Right ventricle myocardium superior (tissue), 1 donor: Measurements from ENCODE around the gene BTN2A1. TPM values are rescaled to one million over a fixed set of nuclear protein-coding genes. Genes with fewer than 3 reads are reported as not detected.
"Not testable (repeated sequence)": the region's sequence is repeated elsewhere in the genome, so short reads cannot be mapped to it uniquely, and the experiment has no call there.

Source experiments
- ATAC-seq: fragments of 200-7000 bp; cut with Tn5 transposase; one replicate; pipeline ENCODE4 v1.9.1; 2020; ENCODE audit warnings: mild to moderate bottlenecking; ENCODE audit not compliant: poor library complexity
- DNase-seq: peaks from one replicate; pipeline ENCODE4 v3.0.0-alpha.2; 2020
- intact Hi-C: fragments of 100-400 bp; cut with DNase I; formaldehyde crosslinking; loops from one replicate; pipeline ENCODE4 v1.11.2; 2022
- total RNA-seq: library from RNA; stranded (reverse); fragmentation: NEBNext Ultra II Directional; extraction: Animal tissue kit (Norgen Biotek cat#: 25700); gene quantifications from one replicate; pipeline ENCODE4 v1.2.1, GENCODE V29; 2021
- donor health status: DM: no; HTN: yes; CAD: no; lungs with severe emphysema.

BTN2A1 gene
- total RNA-seq, 1 donor from 2014 or later, result 12.5 TPM

DNA sequence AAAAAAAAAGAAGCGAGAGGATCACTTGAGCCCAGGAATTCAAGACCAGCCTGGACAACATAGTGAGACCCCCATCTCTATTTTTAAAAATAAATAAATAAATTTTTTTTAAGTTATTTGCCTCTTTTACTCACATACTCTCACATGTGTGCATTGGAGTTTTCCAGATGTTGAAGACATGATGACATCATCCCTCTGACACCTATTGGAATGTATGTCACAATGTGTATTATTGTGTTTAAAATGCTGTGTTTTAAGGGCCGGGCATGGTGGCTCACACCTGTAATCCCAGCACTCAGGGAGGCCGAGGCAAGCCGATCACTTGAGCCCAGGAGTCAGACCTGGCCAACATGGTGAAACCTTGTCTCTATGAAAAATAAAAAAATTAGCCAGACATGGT is 24.6 kb downstream of the BTN2A1 start:
- no peak for ATAC-seq
- no peak for DNase-seq
- intact Hi-C loops, result no loop called here

DNA sequence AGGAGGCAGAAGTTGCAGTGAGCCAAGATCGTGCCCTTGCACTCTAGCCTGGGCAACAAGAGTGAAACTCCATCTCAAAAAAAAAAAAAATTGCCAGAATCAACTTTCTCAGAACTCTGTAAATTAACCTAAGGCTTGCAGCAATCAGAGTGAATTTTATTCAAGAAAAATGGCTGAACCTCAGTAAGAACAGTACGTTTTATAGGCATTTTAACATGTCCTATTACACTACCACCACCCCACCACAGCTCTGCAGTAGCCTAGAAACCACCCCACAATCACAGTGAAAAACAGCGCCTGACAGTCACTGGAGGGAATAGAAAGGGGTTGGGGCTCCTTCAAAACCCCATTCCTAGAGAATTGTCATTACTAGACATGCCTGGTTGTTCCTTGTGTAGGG is 26.0 kb downstream of the BTN2A1 start:
- no peak for ATAC-seq
- DNase-seq, result no peak
- intact Hi-C loops, result no loop called here

DNA sequence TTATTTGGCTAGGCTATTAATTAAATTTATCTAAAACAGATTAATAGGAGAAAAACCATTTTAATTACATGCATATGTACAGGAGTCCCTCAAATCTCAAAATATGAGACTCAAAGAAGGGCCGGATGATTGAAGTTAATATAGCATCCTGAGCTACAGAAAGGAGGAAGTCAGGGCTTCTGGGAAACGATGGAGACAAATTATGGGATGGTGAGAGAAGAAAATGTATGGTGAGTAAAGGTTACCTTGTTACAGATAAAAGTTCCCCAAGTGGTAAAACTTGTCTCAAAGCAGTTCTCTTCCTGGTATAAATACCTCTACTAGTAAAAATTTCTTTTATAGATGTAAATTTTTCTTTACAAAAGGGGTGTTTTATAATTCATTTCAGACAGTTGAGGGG is 26.4 kb downstream of the BTN2A1 start:
- intact Hi-C loops, result no loop called here
- DNase-seq (no peak), ATAC-seq (no peak)

DNA sequence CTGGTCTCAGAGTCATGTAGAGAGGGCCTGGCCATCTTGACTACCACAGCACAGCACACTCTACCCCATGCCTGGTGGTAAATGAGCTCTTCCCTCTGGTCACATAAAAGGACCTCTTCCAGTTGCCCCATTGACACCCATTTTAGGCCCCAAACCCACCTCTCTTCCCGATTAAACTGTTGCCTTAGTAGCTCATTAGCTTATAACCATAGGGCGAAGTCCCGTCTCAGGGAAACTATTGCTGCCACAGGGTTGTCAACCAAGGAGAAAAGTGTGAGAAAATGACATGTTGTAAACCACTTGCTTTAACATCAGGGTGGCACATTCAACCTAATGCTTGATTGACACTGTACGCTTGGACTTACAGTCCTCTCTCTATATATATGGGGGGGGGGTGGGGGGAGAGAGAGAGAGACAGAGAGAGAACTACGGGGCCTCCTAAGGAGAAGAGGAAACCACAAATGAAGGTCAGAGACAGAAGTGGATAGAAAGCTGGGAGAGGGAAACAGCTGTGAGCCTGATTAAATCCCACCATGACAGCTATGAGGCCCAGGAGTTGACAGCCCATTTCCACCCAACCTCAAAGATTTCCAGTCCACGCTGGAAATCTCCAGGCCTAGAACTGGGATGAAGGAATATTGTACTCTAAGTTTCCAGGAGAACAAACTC is 27.5 kb downstream of the BTN2A1 start:
- DNase-seq (no peak), ATAC-seq (no peak)
- intact Hi-C loops, result no loop called here

DNA sequence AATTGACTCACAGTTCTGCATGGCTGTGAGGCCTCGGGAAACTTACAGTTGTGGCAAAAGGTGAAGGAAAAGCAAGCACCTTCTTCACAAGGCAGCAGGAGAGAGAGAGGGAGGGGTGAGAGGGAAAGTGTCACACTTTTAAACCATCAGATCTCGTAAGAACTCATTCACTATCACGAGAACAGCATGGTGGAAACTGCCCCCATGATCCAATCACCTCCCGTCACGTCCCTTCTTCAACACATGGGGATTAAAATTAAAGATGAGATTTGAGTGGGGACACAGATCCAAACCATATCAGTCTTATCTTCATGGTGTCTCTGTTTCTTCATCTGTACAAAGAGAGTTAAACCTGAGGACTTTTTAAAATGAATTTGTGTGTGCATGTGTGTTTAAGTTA is 28.6 kb downstream of the BTN2A1 start:
- intact Hi-C loops, result no loop called here
- DNase-seq (no peak), ATAC-seq (no peak)

DNA sequence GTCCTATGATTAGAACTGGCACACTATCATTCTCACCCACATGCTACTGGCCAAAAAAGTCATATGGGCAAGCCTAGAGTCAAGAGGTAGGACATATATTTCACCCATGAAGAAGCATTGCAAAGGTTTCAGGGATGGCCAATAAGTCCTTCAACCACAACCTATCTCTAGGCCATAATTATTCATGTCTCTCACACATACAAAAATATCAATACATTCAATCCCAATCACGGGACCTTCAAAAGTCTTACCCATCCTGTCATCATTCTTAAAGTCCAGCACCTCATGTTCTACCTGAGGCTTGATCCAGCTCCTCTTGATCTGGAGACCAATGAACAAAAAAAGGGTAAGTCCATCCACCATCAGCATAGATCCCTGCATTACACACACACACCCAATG is 29.7 kb downstream of the BTN2A1 start:
- ATAC-seq, result no peak
- intact Hi-C loops, result no loop called here

DNA sequence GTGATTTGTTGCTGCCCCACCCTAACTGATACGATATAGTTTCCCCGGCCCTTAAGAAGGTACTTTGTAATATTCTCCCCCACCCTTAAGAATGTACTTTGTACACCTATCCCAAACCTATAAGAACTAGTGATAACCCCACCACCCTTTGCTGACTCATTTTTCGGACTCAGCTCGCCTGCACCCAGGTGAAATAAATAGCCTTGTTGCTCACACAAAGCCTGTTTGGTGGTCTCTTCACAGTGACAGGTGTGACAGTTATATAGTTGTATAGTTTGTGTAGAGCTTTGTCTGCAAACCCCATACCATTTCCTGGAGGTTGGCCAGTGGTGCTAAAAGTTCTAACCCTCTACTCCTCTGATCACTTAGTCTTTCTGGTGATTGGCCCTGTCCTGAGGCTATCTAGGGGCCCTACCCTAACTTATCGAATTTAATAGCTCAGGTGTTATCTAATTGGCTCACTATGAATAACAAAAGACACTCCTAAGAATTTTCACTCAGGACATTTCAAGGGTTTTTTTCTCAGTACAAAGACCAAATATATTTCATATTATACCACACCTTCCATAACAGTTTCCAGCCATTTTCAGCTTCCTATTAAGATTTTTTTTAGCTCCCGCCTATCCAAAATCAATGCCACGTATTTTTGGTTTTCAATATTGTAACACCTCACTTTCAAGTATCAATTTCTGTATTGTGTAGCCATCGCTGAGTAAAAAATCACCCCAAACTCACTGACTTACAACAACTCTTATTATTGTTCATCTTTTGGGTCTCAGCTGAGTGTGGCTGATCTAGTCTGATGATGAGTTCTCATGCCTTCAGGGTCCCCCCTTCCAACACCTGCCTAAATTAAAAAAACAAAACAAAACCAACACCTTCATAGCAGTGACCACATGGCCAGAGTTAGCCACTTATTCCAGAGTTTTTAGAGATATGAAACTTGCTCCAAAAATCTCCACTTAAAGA is 32.5 kb downstream of the BTN2A1 start:
- intact Hi-C loops, result no loop called here
- DNase-seq (no peak), ATAC-seq (no peak)

More for the DNA sequence above, 29.7 kb downstream of the BTN2A1 start:
- no peak for DNase-seq

DNA sequence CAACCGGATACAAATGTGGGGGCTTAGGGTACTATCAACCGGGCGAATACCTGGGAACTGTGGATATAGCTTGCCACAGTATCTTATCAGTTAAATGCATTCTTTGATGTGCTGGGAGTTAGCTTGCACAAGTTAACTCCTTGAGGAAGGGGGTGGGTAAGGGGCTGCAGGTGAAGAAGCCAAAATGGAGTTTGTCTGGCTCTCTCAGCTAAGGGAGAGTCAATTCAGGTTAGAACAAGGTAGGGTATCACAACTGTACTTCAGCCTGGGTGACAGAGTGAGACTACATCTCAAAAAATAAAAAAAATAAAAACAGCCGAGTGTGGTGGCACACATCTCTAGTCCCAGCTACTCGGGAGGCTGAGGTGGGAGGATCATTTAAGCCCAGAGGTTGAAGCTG is 33.8 kb downstream of the BTN2A1 start:
- intact Hi-C loops, result no loop called here
- ATAC-seq (no peak), DNase-seq (no peak)

DNA sequence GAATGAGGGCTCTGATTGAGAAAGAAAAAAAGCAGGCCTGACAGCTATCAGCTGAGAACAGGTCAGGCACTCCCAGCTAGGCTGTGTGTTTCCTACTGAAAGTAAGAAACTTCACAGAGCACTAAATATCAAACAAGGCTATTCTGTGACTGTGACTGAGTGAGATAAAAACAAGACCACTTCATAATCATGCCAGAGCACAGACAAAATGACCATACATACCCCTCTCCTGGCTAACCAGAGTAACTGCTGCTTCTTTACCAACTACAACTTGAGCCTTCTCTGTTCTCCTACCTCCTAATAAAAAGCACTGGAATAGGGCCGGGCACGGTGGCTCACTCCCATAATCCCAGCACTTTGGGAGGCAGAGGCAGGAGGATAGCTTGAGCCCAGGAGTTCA is 35.5 kb downstream of the BTN2A1 start:
- no peak for DNase-seq
- intact Hi-C loops, result no loop called here
- ATAC-seq, result no peak

DNA sequence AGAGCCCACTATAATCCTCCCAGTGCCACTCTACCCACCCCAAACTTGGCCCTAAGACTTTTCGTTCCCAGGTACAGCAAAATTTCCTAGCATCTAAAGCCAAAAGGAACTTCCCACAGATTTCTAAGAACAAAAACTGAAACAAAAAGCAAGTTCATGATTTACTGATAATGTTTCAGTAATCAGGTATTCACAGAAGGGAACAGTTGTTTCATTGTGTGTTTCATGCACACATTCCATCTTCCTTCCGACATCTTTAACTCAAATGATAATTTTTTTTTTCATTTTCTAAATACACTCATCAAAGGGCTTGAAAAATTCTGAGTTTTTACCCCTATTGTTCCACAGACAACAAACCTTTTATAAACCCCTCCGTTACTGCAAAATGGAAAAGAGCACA is 36.4 kb downstream of the BTN2A1 start:
- ATAC-seq, result no peak
- intact Hi-C loops, result no loop called here
- no peak for DNase-seq

DNA sequence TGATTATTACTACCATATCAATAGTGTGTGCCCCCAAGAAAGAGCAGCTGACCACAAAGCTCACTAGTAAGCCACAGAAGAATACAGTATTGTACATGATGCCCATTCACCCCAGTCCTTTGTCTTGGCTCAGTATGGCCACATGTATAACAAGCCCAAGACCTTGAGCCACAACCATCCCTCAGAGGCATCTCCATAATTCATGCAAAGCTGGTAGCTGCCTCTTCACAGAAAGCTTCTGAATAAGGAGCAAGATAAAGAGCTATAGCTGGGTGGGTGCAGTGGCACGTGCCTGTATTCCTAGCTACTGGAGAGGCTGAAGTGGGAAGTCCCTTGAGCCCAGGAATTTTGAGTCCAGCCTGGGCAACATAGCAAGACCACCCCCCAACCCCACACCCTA is 37.5 kb downstream of the BTN2A1 start:
- intact Hi-C loops, result no loop called here
- ATAC-seq, result no peak
- DNase-seq, result no peak

DNA sequence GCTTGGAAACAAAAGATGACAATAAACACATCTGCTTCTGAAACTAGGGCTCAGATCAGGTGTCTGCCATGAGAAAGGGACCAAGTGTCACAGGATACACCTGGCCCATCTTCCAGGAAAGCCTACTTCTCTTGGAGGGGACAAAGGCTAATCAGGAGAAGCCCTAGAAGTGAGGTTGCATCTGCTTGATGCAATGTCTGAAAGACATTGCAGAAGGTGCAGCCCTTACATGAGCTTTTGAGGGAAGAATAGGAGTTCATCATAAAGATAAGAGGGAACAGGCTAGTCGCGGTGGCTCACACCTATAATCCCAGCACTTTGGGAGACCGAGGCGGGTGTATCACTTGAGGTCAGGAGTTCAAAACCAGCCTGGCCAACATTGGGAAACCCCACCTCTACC is 39.9 kb downstream of the BTN2A1 start:
- ATAC-seq, result no peak
- DNase-seq, result no peak
- intact Hi-C loops, result no loop called here

DNA sequence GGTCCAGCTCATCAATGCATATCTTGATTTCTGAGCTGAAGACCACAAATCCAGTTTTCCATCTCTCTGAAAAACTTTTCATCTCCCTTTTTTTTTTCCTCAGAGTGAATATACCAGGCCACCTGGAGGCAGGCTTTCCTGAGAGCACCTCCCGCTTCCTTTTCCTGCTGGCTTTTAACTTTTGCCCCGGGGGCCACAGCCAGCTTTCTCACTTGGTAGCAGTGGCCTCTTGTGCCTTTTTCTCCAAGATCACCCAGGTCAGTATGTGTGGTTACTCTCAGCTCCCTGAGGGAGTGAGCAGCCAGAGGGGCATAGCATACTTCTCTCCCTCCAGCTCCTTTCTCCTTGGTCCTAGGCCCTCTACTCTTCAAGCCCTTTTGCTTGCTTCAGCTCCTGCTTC is 42.3 kb downstream of the BTN2A1 start, which contains the start of gene BTN1A1:
Gene BTN1A1 (plus strand): TSS at position 202 of the 400 bp plus-strand sequence. CDS start 984 bp downstream, outside the sequence.
- DNase-seq, result no peak
- no peak for ATAC-seq
- intact Hi-C loops, result no loop called here

DNA sequence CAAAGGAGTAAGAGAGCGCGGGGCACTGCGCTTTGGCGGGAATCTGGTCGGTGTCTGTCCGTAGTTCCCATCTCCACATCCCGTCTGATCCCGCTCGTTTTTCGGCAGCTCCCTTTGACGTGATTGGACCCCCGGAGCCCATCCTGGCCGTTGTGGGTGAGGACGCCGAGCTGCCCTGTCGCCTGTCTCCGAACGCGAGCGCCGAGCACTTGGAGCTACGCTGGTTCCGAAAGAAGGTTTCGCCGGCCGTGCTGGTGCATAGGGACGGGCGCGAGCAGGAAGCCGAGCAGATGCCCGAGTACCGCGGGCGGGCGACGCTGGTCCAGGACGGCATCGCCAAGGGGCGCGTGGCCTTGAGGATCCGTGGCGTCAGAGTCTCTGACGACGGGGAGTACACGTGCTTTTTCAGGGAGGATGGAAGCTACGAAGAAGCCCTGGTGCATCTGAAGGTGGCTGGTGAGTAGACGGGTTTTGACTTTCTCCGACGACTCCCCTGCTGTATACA is 43.8 kb downstream of the BTN2A1 start:
- DNase-seq, result peak; percentile 60
- intact Hi-C loops, result no loop called here
- peak; percentile 63 for ATAC-seq

DNA sequence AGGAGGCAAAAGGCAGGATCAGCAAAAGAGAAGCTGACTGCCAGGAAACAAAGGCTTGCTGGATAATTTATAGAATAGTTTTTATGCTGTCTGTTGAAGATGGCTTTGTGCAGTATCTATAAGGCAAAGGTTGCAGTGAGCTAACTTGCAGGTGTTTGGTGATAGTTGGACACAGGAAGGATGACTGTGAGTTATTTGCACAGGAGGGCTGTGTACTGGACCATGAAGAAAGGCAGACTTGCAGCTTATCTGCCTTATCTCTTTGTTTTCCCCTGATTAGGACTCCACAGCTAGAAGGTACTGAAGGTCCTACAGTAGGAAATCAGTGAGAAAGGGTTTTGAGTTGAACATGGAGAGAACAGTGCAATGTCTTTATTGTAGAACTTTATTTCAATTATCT is 44.4 kb downstream of the BTN2A1 start:
- intact Hi-C loops, result no loop called here
- ATAC-seq (no peak), DNase-seq (no peak)

DNA sequence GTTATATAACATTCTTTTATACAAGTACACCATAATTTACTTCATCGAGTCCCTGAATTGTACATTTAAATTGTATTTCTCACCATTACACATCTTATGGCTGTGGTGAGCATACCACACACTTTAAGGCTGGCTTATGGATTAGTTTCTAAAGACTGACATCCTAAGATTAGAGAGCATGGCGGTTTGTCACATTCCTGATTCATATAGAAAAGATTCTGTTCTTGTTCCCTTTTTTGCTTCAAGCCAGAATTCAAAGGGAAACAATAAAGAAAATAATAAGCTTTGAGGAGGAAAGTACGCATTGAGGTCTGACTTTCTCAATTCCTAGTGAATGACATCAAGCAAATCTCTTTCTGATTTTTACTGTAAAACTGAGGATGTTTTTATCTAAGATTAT is 44.9 kb downstream of the BTN2A1 start:
- ATAC-seq (no peak), DNase-seq (no peak)
- intact Hi-C loops, result no loop called here

DNA sequence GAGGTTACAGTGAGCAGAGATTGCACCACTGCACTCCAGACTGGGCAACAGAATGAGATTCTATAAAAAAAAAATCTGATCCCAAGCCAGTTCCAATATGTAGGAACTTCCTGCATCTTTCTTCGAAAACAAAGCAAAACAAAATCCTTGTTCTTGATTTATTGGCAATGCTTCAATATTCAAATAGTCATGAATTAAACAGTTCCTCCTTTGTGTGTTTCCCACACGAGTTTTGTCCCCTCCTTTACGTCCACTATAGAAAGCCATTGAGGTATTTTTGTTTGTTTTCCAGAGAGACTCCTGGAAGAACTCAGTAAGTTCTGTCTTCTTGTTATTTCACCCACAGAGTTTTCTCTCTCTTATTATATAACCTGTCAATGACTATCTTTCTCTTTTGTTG is 49.9 kb downstream of the BTN2A1 start:
- ATAC-seq (no peak), DNase-seq (no peak)
- intact Hi-C loops, result no loop called here

DNA sequence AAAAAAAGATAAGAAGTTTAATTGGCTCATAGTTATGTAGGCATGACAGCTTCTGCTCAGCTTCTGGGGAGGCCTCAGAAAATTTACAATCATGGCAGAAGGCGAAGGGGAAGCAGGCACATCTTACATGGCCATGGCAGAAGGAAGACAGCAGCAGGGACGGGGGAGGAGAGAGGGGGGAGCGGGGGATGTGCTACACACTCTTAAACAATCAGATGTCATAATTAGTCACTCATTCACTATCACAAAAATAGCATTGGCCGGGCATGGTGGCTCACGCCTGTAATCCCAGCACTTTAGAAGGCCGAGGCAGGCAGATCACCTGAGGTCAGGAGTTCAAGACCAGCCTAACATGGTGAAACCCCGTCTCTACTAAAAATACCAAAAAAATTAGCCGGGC is 53.3 kb downstream of the BTN2A1 start:
- intact Hi-C loops, ATAC-seq, DNase-seq: not testable (repeated sequence)

DNA sequence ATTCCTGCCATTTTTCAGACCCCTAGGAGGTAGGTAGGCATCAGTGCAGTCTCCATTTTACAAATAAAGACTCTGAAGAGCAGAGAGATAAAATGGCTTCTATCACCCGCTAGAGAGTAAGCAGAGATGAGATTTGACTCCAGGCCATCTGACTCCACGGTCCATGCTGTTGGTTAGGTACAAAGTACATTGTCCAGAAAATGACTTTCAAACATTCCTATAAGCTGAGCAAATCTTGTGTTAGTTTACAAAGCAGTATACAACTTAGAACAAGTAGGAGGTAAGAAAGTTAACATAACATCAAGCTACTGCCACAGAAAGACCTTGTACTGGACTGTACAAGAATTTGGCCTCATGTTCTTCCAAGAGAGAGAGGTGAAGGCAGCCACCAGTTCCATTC is 57.2 kb downstream of the BTN2A1 start:
- ATAC-seq, result no peak
- intact Hi-C loops, result no loop called here

More for the DNA sequence above, 57.2 kb downstream of the BTN2A1 start:
- no peak for DNase-seq
